K562 (cell line): ENCODE results near the gene NLRP7. TPM values are rescaled to one million over a fixed set of nuclear protein-coding genes. Genes with fewer than 3 reads are reported as not detected.

Source experiments
- ARHGAP35 ChIP-seq: fragments of 450-650 bp; IDR thresholded peaks from 2 replicates; pipeline ENCODE4 v1.6.1; 2018; ENCODE audit not compliant: partially characterized antibody
- ARID2 ChIP-seq: fragments of 450-650 bp; IDR thresholded peaks from 2 replicates; pipeline ENCODE4 v1.6.1; 2017; ENCODE audit warnings: antibody characterized with exemption, mild to moderate bottlenecking
- ASH1L ChIP-seq: fragments of 450-650 bp; IDR thresholded peaks from 2 replicates; pipeline ENCODE4 v1.6.1; 2018; ENCODE audit warnings: borderline replicate concordance, mild to moderate bottlenecking, low read depth; ENCODE audit not compliant: partially characterized antibody
- BCOR ChIP-seq: fragments of 450-650 bp; IDR thresholded peaks from 2 replicates; pipeline ENCODE4 v1.6.1; 2016
- CC2D1A ChIP-seq: fragments of 450-650 bp; IDR thresholded peaks from 2 replicates; pipeline ENCODE4 v1.6.1; 2017; ENCODE audit warnings: mild to moderate bottlenecking
- CHD2 ChIP-seq: IDR thresholded peaks from 2 replicates; pipeline ENCODE4 v1.6.1; 2011; ENCODE audit warnings: low read depth, low read length
- CTBP1 ChIP-seq: fragments of 450-650 bp; IDR thresholded peaks from 2 replicates; pipeline ENCODE4 v1.6.1; 2016; ENCODE audit warnings: borderline replicate concordance
- FOXK2 ChIP-seq, 2 experiments: fragments of 450-650 bp; IDR thresholded peaks in 1 of 2; conservative IDR thresholded peaks in 1 of 2; 2 replicates each; pipeline ENCODE4 v1.6.1; 2016; ENCODE audit warnings: low read depth in 2 of 2, mild to moderate bottlenecking in 1 of 2
- FOXM1 ChIP-seq, 2 experiments: fragments of 450-650 bp in 1 of 2; sonication (generic) in 1 of 2; formaldehyde crosslinking in 1 of 2; IDR thresholded peaks; 2 replicates each; pipeline versions ENCODE4 v1.6.1 to v1.9.0; 2017 to 2022; ENCODE audit warnings: low read depth in 2 of 2, mild to moderate bottlenecking in 2 of 2, missing genetic modification reagents in 1 of 2, moderate library complexity in 1 of 2
- LEF1 ChIP-seq: fragments of 450-650 bp; IDR thresholded peaks from 2 replicates; pipeline ENCODE4 v1.6.1; 2016; ENCODE audit warnings: mild to moderate bottlenecking
- PML ChIP-seq: IDR thresholded peaks from 2 replicates; pipeline ENCODE4 v1.6.1; 2012; ENCODE audit warnings: low read length, inconsistent platforms
- PTTG1 ChIP-seq: fragments of 450-650 bp; IDR thresholded peaks from 2 replicates; pipeline ENCODE4 v1.6.1; 2016; ENCODE audit warnings: low read depth, mild to moderate bottlenecking, missing genetic modification characterization, missing compliant biosample characterization
- RAD21 ChIP-seq, 2 experiments: fragments of 250-450 bp in 1 of 2; fragments of 450-650 bp in 1 of 2; sonication (Bioruptor Pico) in 1 of 2; formaldehyde crosslinking in 1 of 2; IDR thresholded peaks in 1 of 2; conservative IDR thresholded peaks in 1 of 2; 2 replicates each; pipeline versions ENCODE4 v1.4.0 to v1.8.0; 2020 to 2022; ENCODE audit warnings: mild to moderate bottlenecking in 2 of 2, moderate library complexity in 1 of 2
- SMAD2 ChIP-seq: fragments of 150-350 bp; IDR thresholded peaks from 2 replicates; pipeline ENCODE4 v1.6.1; 2014; ENCODE audit warnings: low read depth, mild to moderate bottlenecking, low read length
- SMAD4 ChIP-seq: fragments of 250-450 bp; sonication (Bioruptor Pico); conservative IDR thresholded peaks from 2 replicates; pipeline ENCODE4 v1.8.0; 2021; ENCODE audit warnings: inconsistent platforms, mild to moderate bottlenecking, moderate library complexity
- SMARCE1 ChIP-seq: fragments of 450-650 bp; IDR thresholded peaks from 2 replicates; pipeline ENCODE4 v1.7.1; 2016; ENCODE audit warnings: mild to moderate bottlenecking
- TCF3 ChIP-seq: sonication (generic); formaldehyde crosslinking; IDR thresholded peaks from 2 replicates; pipeline ENCODE4 v1.4.0; 2020; ENCODE audit warnings: mild to moderate bottlenecking, missing genetic modification reagents
- TRIM28 ChIP-seq: fragments of 450-650 bp; IDR thresholded peaks from 2 replicates; pipeline ENCODE4 v1.6.1; 2017
- ZBED1 ChIP-seq: IDR thresholded peaks from 2 replicates; pipeline ENCODE4 v1.6.1; 2014
- ZBTB33 ChIP-seq: sonication (generic); formaldehyde crosslinking; IDR thresholded peaks from 2 replicates; pipeline ENCODE4 v1.8.1; 2023; ENCODE audit warnings: mild to moderate bottlenecking, missing genetic modification reagents
- ZC3H8 ChIP-seq: fragments of 450-650 bp; IDR thresholded peaks from 2 replicates; pipeline ENCODE4 v1.6.1; 2017
- ZEB2 ChIP-seq: fragments of 450-650 bp; IDR thresholded peaks from 2 replicates; pipeline ENCODE4 v1.6.1; 2016
- ZNF239 ChIP-seq: fragments of 250-450 bp; sonication (Bioruptor Pico); IDR thresholded peaks from 2 replicates; pipeline ENCODE4 v1.4.0; 2020; ENCODE audit warnings: mild to moderate bottlenecking
- ZNF644 ChIP-seq: fragments of 200-800 bp; sonication (Bioruptor generic); IDR thresholded peaks from 2 replicates; pipeline ENCODE4 v1.6.1; 2016; ENCODE audit warnings: low read depth, missing genetic modification characterization, missing compliant biosample characterization
- polyA plus RNA-seq, 8 experiments: library from polyadenylated mRNA; depleted of rRNA in 4 of 8; stranded (reverse) in 5 of 8; unstranded in 3 of 8; fragments of >200 nt; fragmentation: Nextera tagmentation in 2 of 8; fragmentation: Illumina TruSeq in 1 of 8; extraction: Ambion mirVana in 2 of 8; extraction: Trizol in 1 of 8; gene quantifications; 2 replicates each; pipeline versions ENCODE4 v1.2.1 to v1.2.3, GENCODE V29; 2011 to 2014; ENCODE audit warnings: inconsistent platforms in 1 of 8, missing spikeins in 1 of 8
- total RNA-seq, 7 experiments: library from RNA; depleted of rRNA in 6 of 7; stranded (reverse); fragments of >200 nt in 6 of 7; fragmentation: Illumina TruSeq in 2 of 7; extraction: Trizol in 2 of 7; gene quantifications; 2 replicates each; pipeline versions ENCODE4 v1.2.1 to v1.2.3, GENCODE V29; 2011 to 2021; ENCODE audit warnings: low replicate concordance in 1 of 7
- TF ChIP-seq, protein P1 (sequence below): fragments of 250-450 bp; sonication (Bioruptor Pico); IDR thresholded peaks from 2 replicates; pipeline ENCODE4 v1.8.0; 2022; ENCODE audit warnings: inconsistent platforms
- TF ChIP-seq, protein P2 (sequence below): sonication (generic); formaldehyde crosslinking; IDR thresholded peaks from 2 replicates; pipeline ENCODE4 v1.8.0; 2022; ENCODE audit warnings: missing genetic modification reagents, mild to moderate bottlenecking, moderate library complexity, borderline replicate concordance

Gene NLRP7
- total and polyA plus RNA-seq, 9 of the 15 experiments (the other 6 are each of a cell fraction or from before 2014, with no cell fraction given) = 0.03 to 0.22 (median 0.09) TPM; not detected in 3

DNA sequence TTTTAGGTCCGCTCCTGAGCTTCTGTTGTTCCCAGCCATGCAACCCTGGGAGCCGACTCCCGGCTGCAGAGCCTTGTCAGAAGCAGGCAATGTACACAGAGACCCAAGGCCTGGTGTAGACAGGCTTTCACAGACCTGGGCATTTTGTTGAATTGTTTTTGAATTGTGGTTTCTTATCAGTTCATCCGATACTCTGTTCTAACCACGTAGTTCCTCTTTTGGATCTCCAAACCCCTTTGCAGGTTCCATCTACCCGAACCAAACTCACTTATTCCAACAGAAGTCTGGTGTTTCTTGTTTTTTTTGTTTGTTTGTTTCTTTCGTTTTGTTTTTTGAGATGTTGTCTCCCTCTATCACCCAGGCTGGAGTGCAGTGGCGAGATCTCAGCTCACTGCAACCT, 12.5 kb upstream of the NLRP7 start (continued):
- peak; percentile 79; the same call in 1 of the 2 replicates for TF ChIP-seq TRIM28
- TF ChIP-seq TCF3 (CRISPR knock-in tag) = peak; percentile 56
- TF ChIP-seq CHD2 = no peak
- peak in 1 of 2 experiments; percentile 12; a peak in 1 of 4 replicates for TF ChIP-seq RAD21 (CRISPR knock-in tag; conservative IDR thresholded peaks at IDR 0.05 in 1 of 2, IDR thresholded peaks at IDR 0.05 in 1 of 2)
- TF ChIP-seq ZBED1 = no peak
- TF ChIP-seq ASH1L = no peak
- TF ChIP-seq CTBP1 = peak; percentile 65; the same call in 1 of the 2 replicates
- TF ChIP-seq, protein P1, sequence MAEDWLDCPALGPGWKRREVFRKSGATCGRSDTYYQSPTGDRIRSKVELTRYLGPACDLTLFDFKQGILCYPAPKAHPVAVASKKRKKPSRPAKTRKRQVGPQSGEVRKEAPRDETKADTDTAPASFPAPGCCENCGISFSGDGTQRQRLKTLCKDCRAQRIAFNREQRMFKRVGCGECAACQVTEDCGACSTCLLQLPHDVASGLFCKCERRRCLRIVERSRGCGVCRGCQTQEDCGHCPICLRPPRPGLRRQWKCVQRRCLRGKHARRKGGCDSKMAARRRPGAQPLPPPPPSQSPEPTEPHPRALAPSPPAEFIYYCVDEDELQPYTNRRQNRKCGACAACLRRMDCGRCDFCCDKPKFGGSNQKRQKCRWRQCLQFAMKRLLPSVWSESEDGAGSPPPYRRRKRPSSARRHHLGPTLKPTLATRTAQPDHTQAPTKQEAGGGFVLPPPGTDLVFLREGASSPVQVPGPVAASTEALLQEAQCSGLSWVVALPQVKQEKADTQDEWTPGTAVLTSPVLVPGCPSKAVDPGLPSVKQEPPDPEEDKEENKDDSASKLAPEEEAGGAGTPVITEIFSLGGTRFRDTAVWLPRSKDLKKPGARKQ (CRISPR knock-in tag) = no peak
- TF ChIP-seq BCOR = peak; percentile 84
- peak; percentile 96 for TF ChIP-seq SMARCE1
- TF ChIP-seq ARHGAP35 = no peak
- TF ChIP-seq ARID2 = no peak
- no peak for TF ChIP-seq ZC3H8
- no peak for TF ChIP-seq ZNF239 (CRISPR knock-in tag)
- peak; percentile 86 for TF ChIP-seq SMAD4 (CRISPR knock-in tag)
- TF ChIP-seq PML = peak; percentile 40; the same call in 1 of the 2 replicates
- peak; percentile 71 for TF ChIP-seq ZEB2
- no peak for TF ChIP-seq PTTG1 (tag)
- TF ChIP-seq, protein P2, sequence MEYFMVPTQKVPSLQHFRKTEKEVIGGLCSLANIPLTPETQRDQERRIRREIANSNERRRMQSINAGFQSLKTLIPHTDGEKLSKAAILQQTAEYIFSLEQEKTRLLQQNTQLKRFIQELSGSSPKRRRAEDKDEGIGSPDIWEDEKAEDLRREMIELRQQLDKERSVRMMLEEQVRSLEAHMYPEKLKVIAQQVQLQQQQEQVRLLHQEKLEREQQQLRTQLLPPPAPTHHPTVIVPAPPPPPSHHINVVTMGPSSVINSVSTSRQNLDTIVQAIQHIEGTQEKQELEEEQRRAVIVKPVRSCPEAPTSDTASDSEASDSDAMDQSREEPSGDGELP (CRISPR knock-in tag) = no peak
- peak; percentile 47 to 59; a peak in 2 of 4 replicates for TF ChIP-seq FOXK2 (conservative IDR thresholded peaks at IDR 0.05 in 1 of 2, IDR thresholded peaks at IDR 0.05 in 1 of 2; ENCODE audit: low read depth in 2 of 2)
- TF ChIP-seq FOXM1 (IDR thresholded peaks at IDR 0.05; ENCODE audit: low read depth) = no peak
- no peak for TF ChIP-seq FOXM1 (CRISPR knock-in tag; IDR thresholded peaks at IDR 0.05; ENCODE audit: low read depth)
- no peak for TF ChIP-seq SMAD2
- TF ChIP-seq CC2D1A = no peak
- peak; percentile 49 for TF ChIP-seq LEF1
- TF ChIP-seq ZNF644 = no peak
- TF ChIP-seq ZBTB33 (CRISPR knock-in tag) = peak; percentile 62; the same call in 1 of the 2 replicates
